Hepatocyte (in vitro differentiated cells): ENCODE results near the gene SLC28A2. TPM values are rescaled to one million over a fixed set of nuclear protein-coding genes. Genes with fewer than 3 reads are reported as not detected.

Experiments
- DNase-seq: peaks from one replicate; pipeline ENCODE4 v3.0.0-alpha.2; 2016; ENCODE audit warnings: low spot score
- H2AFZ ChIP-seq: fragments of 200-600 bp; sonication (generic); 2 replicates; pipeline ENCODE4 v1.6.0; 2016; ENCODE audit warnings: antibody characterized with exemption, mild to moderate bottlenecking
- H3K27ac ChIP-seq: fragments of 200-600 bp; sonication (generic); 2 replicates; pipeline ENCODE4 v1.5.1; 2016; ENCODE audit warnings: mild to moderate bottlenecking
- H3K27me3 ChIP-seq: fragments of 200-600 bp; sonication (generic); 2 replicates; pipeline ENCODE4 v1.6.1; 2016
- H3K36me3 ChIP-seq: fragments of 200-600 bp; sonication (generic); replicated peaks from 2 replicates; pipeline ENCODE4 v1.5.1; 2016; ENCODE audit warnings: low read depth; ENCODE audit not compliant: insufficient read depth
- H3K4me1 ChIP-seq: fragments of 200-600 bp; sonication (generic); 2 replicates; pipeline ENCODE4 v1.5.1; 2016; ENCODE audit warnings: mild to moderate bottlenecking, moderate library complexity; ENCODE audit not compliant: insufficient read depth
- H3K4me2 ChIP-seq: fragments of 200-600 bp; sonication (generic); 2 replicates; pipeline ENCODE4 v1.6.0; 2016
- H3K4me3 ChIP-seq: fragments of 200-600 bp; sonication (generic); 2 replicates; pipeline ENCODE4 v1.5.1; 2016; ENCODE audit warnings: mild to moderate bottlenecking
- H3K79me2 ChIP-seq: fragments of 200-600 bp; sonication (generic); 2 replicates; pipeline ENCODE4 v1.6.0; 2017; ENCODE audit warnings: mild to moderate bottlenecking
- H3K9me2 ChIP-seq: fragments of 200-600 bp; sonication (generic); replicated peaks from 2 replicates; pipeline ENCODE4 v1.6.0; 2017; ENCODE audit warnings: mild to moderate bottlenecking; ENCODE audit not compliant: insufficient read depth
- H3K9me3 ChIP-seq: fragments of 200-600 bp; sonication (generic); 2 replicates; pipeline ENCODE4 v1.5.1; 2016; ENCODE audit warnings: low read depth, mild to moderate bottlenecking
- H4K20me1 ChIP-seq: fragments of 200-600 bp; sonication (generic); 2 replicates; pipeline ENCODE4 v1.6.0; 2016; ENCODE audit warnings: mild to moderate bottlenecking; ENCODE audit not compliant: insufficient read depth, poor library complexity, severe bottlenecking
- CTCF ChIP-seq: fragments of 200-600 bp; sonication (generic); IDR thresholded peaks from 2 replicates; pipeline ENCODE4 v1.5.1; 2016; ENCODE audit warnings: antibody characterized with exemption, mild to moderate bottlenecking; ENCODE audit not compliant: poor library complexity
- EZH2 ChIP-seq: fragments of 200-600 bp; sonication (generic); IDR thresholded peaks from 2 replicates; pipeline ENCODE4 v1.6.1; 2016; ENCODE audit warnings: antibody characterized with exemption, mild to moderate bottlenecking, borderline replicate concordance
- EZH2phosphoT487 ChIP-seq: fragments of 200-600 bp; sonication (generic); IDR thresholded peaks from one replicate; pipeline ENCODE4 v1.6.1; 2018; ENCODE audit warnings: antibody characterized with exemption, mild to moderate bottlenecking, low read depth, moderate library complexity; ENCODE audit not compliant: unreplicated experiment, severe bottlenecking
- WGBS: methylation state at CpG from one replicate; pipeline ENCODE4 v1.1.6; 2016; ENCODE audit warnings: low lambda C conversion rate; ENCODE audit errors: missing lambda C conversion rate; 5-methylcytosine and 5-hydroxymethylcytosine counted together
- polyA plus RNA-seq: library from polyadenylated mRNA; unstranded; fragments of >200 nt; fragmentation: Nextera tagmentation; extraction: Ambion mirVana; gene quantifications from 2 replicates; pipeline ENCODE4 v1.2.1, GENCODE V29; 2016
- total RNA-seq: library from RNA; depleted of rRNA; stranded (reverse); fragments of >200 nt; gene quantifications from 2 replicates; pipeline ENCODE4 v1.2.3, GENCODE V29; 2014

The SLC28A2 gene
- total and polyA plus RNA-seq, 2 experiments from 2014 or later, result 1.5 to 1.8 TPM

GRCh38 chr15:45212493-45212892 lies 39.5 kb upstream of the SLC28A2 start:
- Histone ChIP-seq H3K79me2 (no peaks in the 10 kb centered on the region), H3K27ac (no peak overlapping the region), H3K4me1 (no peaks in the 10 kb centered on the region), H3K9me2 (no peaks in the 10 kb centered on the region), H3K27me3 (no peaks in the 10 kb centered on the region), H3K36me3 (no peaks in the 10 kb centered on the region), H2AFZ (no peak overlapping the region), H3K4me2 (no peak overlapping the region), H4K20me1 (no peaks in the 10 kb centered on the region), H3K4me3 (no peak overlapping the region), H3K9me3 (no peaks in the 10 kb centered on the region)
- TF ChIP-seq EZH2 (no peak), CTCF (no peak), EZH2phosphoT487 (no peak)
- no peak for DNase-seq
- WGBS, result 80% methylated on average over 1 of the region's 1 CpG

- Histone ChIP-seq H3K4me3 (no peak overlapping the region), H3K9me3 (no peaks in the 10 kb centered on the region), H3K27ac (no peak overlapping the region), H3K27me3 (no peaks in the 10 kb centered on the region), H3K9me2 (no peaks in the 10 kb centered on the region), H3K4me1 (peaks cover 5% of the 10 kb centered on the region), H2AFZ (no peak overlapping the region), H3K36me3 (no peaks in the 10 kb centered on the region), H4K20me1 (no peaks in the 10 kb centered on the region), H3K4me2 (no peak overlapping the region), H3K79me2 (no peaks in the 10 kb centered on the region)
- TF ChIP-seq EZH2 (no peak), EZH2phosphoT487 (no peak), CTCF (no peak)
- DNase-seq, result no peak
- WGBS, result 95% methylated on average over 2 of the region's 2 CpGs
These were observed 30.9 kb upstream of the SLC28A2 start for GRCh38 chr15:45221053-45221599.

GRCh38 chr15:45221967-45222366 lies 30.1 kb upstream of the SLC28A2 start:
- H3K9me3 ChIP-seq, result no peaks in the 10 kb centered on the region
- no peaks in the 10 kb centered on the region for H3K27me3 ChIP-seq
- H4K20me1 ChIP-seq, result no peaks in the 10 kb centered on the region
- H2AFZ ChIP-seq, result no peak overlapping the region
- no peaks in the 10 kb centered on the region for H3K36me3 ChIP-seq
- no peak overlapping the region for H3K4me2 ChIP-seq
- DNase-seq, result no peak
- H3K4me3 ChIP-seq, result no peak overlapping the region
- TF ChIP-seq EZH2 (no peak), CTCF (no peak), EZH2phosphoT487 (no peak)
- H3K9me2 ChIP-seq, result no peaks in the 10 kb centered on the region
- no peak overlapping the region for H3K27ac ChIP-seq
- peaks cover 5% of the 10 kb centered on the region for H3K4me1 ChIP-seq
- WGBS, result 83% methylated on average over 4 of the region's 4 CpGs
- H3K79me2 ChIP-seq, result no peaks in the 10 kb centered on the region
